IMR-90 (cell line): ENCODE results near the gene EIF4E3. TPM values are rescaled to one million over a fixed set of nuclear protein-coding genes. Genes with fewer than 3 reads are reported as not detected.

ENCODE experiments used
- ATAC-seq: fragments of 200-7000 bp; cut with Tn5 transposase; 2 replicates; pipeline ENCODE4 v1.9.1; 2020; ENCODE audit warnings: low read depth, mild to moderate bottlenecking, moderate library complexity
- BruUV-seq: library from RNA; stranded (reverse); fragments of 400-500 nt; replicated peaks from 2 replicates; lab custom pipeline; 2021; lab: Mats Ljungman, UMichigan
- CTCF ChIA-PET: fragments of 300-600 bp; formaldehyde crosslinking; extraction: SDS; loops from one replicate; lab custom pipeline; 2021; ENCODE audit warnings: antibody characterized with exemption; lab: Yijun Ruan, JAX
- POLR2A ChIA-PET: fragments of 300-600 bp; sonication (Branson Sonifier 250); formaldehyde crosslinking; loops from one replicate; lab custom pipeline; 2022; ENCODE audit warnings: antibody characterized with exemption; ENCODE audit not compliant: unreplicated experiment; lab: Charles Lee
- DNase-seq: peaks from one replicate; pipeline ENCODE4 v3.0.0; 2013
- H2AFZ ChIP-seq: replicated peaks from 2 replicates; pipeline ENCODE3; 2013; ENCODE audit warnings: low read length, mild to moderate bottlenecking; ENCODE audit not compliant: poor library complexity
- H2AK5ac ChIP-seq: 2 replicates; pipeline ENCODE4 v1.6.1; 2013; ENCODE audit warnings: low read depth, low read length, inconsistent platforms
- H2AK9ac ChIP-seq: replicated peaks from 2 replicates; pipeline ENCODE3; 2013; ENCODE audit warnings: mild to moderate bottlenecking, low read depth, low read length, moderate library complexity; ENCODE audit not compliant: poor library complexity
- H2BK120ac ChIP-seq: 2 replicates; pipeline ENCODE4 v1.6.1; 2013; ENCODE audit warnings: low read depth, low read length, inconsistent platforms
- H2BK15ac ChIP-seq: 3 replicates; pipeline ENCODE4 v1.6.1; 2013; ENCODE audit warnings: low read depth, low read length, inconsistent platforms
- H2BK20ac ChIP-seq: 2 replicates; pipeline ENCODE4 v1.6.1; 2013; ENCODE audit warnings: low read depth, mild to moderate bottlenecking, inconsistent platforms, low read length, moderate library complexity
- H2BK5ac ChIP-seq: 2 replicates; pipeline ENCODE4 v1.6.1; 2013; ENCODE audit warnings: mild to moderate bottlenecking, low read depth, low read length, inconsistent platforms; ENCODE audit not compliant: poor library complexity, severe bottlenecking
- H3K14ac ChIP-seq: replicated peaks from 2 replicates; pipeline ENCODE4 v1.6.1; 2013; ENCODE audit warnings: low read depth, low read length, inconsistent platforms
- H3K18ac ChIP-seq: 2 replicates; pipeline ENCODE4 v1.6.1; 2013; ENCODE audit warnings: low read depth, low read length, control low read depth
- H3K23ac ChIP-seq: 2 replicates; pipeline ENCODE4 v1.6.1; 2013; ENCODE audit warnings: low read depth, low read length, inconsistent platforms
- H3K27ac ChIP-seq: 2 replicates; pipeline ENCODE4 v1.5.1; 2013; ENCODE audit warnings: mild to moderate bottlenecking, control low read depth, low read length; ENCODE audit not compliant: insufficient read depth
- H3K27me3 ChIP-seq: 2 replicates; pipeline ENCODE4 v1.6.1; 2013; ENCODE audit warnings: low read length; ENCODE audit not compliant: control insufficient read depth, insufficient read depth
- H3K36me3 ChIP-seq: 2 replicates; pipeline ENCODE4 v1.6.1; 2013; ENCODE audit warnings: low read length, mixed read lengths; ENCODE audit not compliant: control insufficient read depth, insufficient read depth
- H3K4ac ChIP-seq: 2 replicates; pipeline ENCODE4 v1.6.1; 2013; ENCODE audit warnings: low read depth, low read length, inconsistent platforms
- H3K4me1 ChIP-seq: 2 replicates; pipeline ENCODE4 v1.6.1; 2013; ENCODE audit warnings: low read length, mixed read lengths; ENCODE audit not compliant: control insufficient read depth, insufficient read depth
- H3K4me2 ChIP-seq: 2 replicates; pipeline ENCODE4 v1.6.1; 2013; ENCODE audit warnings: low read depth, mild to moderate bottlenecking, control low read depth, low read length, moderate library complexity
- H3K4me3 ChIP-seq: 2 replicates; pipeline ENCODE4 v1.5.1; 2013; ENCODE audit warnings: low read depth, mild to moderate bottlenecking, control low read depth, low read length, moderate library complexity; ENCODE audit not compliant: insufficient read depth
- H3K56ac ChIP-seq: 2 replicates; pipeline ENCODE4 v1.6.1; 2013; ENCODE audit warnings: low read length, inconsistent platforms; ENCODE audit not compliant: insufficient read depth; ENCODE audit errors: extremely low read depth
- H3K79me1 ChIP-seq, 2 experiments: 2 replicates each; pipeline ENCODE4 v1.6.1; 2013; ENCODE audit warnings: low read length in 2 of 2, inconsistent platforms in 1 of 2, low read depth in 1 of 2
- H3K9ac ChIP-seq: 2 replicates; pipeline ENCODE4 v1.6.1; 2013; ENCODE audit warnings: low read depth, low read length, control low read depth
- H3K9me1 ChIP-seq: 2 replicates; pipeline ENCODE4 v1.6.1; 2013; ENCODE audit warnings: low read length, inconsistent platforms; ENCODE audit not compliant: insufficient read depth
- H3K9me3 ChIP-seq: 2 replicates; pipeline ENCODE4 v1.6.1; 2013; ENCODE audit warnings: low read length; ENCODE audit not compliant: control insufficient read depth, insufficient read depth
- H4K20me1 ChIP-seq: 2 replicates; pipeline ENCODE4 v1.6.1; 2013; ENCODE audit warnings: low read length, inconsistent platforms; ENCODE audit not compliant: insufficient read depth
- H4K5ac ChIP-seq: 2 replicates; pipeline ENCODE4 v1.6.1; 2013; ENCODE audit warnings: mild to moderate bottlenecking, low read depth, low read length, control low read depth
- H4K8ac ChIP-seq, 2 experiments: 2 replicates each; pipeline ENCODE4 v1.6.1; 2013; ENCODE audit warnings: low read depth in 2 of 2, low read length in 2 of 2, control low read depth in 1 of 2, inconsistent platforms in 1 of 2
- H4K91ac ChIP-seq: 2 replicates; pipeline ENCODE4 v1.6.1; 2013; ENCODE audit warnings: low read depth, low read length, inconsistent platforms; ENCODE audit not compliant: insufficient read depth
- BHLHE40 ChIP-seq: fragments of 150-350 bp; IDR thresholded peaks from 2 replicates; pipeline ENCODE4 v1.6.1; 2016; ENCODE audit warnings: mild to moderate bottlenecking, low read depth, low read length
- CEBPB ChIP-seq: IDR thresholded peaks from 2 replicates; pipeline ENCODE4 v1.6.1; 2012; ENCODE audit warnings: low read depth, low read length, improper control_type of control experiment
- RCOR1 ChIP-seq: IDR thresholded peaks from 2 replicates; pipeline ENCODE4 v1.6.1; 2012; ENCODE audit warnings: mild to moderate bottlenecking, low read length, improper control_type of control experiment; ENCODE audit not compliant: insufficient replicate concordance
- WGBS, 2 experiments: methylation state at CpG; one replicate each; pipeline versions ENCODE4 v1.1.5 to v1.1.7; 2013; ENCODE audit warnings: missing lambda C conversion rate in 2 of 2; ENCODE audit not compliant: insufficient read length in 1 of 2; ENCODE audit errors: extremely low coverage in 2 of 2; 5-methylcytosine and 5-hydroxymethylcytosine counted together
- dilution Hi-C: fragments of 300-500 bp; cut with HindIII; formaldehyde crosslinking; loops from one replicate; pipeline ENCODE4 v1.14.3; 2018; ENCODE audit warnings: low sequenced_read_pairs; ENCODE audit not compliant: unreplicated experiment
- in situ Hi-C: fragments of 300-500 bp; cut with MboI; formaldehyde crosslinking; loops from 3 replicates; pipeline ENCODE4 v1.14.3; 2019; ENCODE audit warnings: low sequenced_read_pairs, inconsistent platforms, mixed read lengths
- intact Hi-C: fragments of 100-400 bp; cut with micrococcal nuclease; formaldehyde crosslinking; loops from 2 replicates; pipeline ENCODE4 v1.10.0; 2022
- polyA plus RNA-seq, 3 experiments: library from polyadenylated mRNA; depleted of rRNA; stranded (reverse); fragments of >200 nt; gene quantifications; 2 replicates each; pipeline ENCODE4 v1.2.3, GENCODE V29; 2012; ENCODE audit warnings: low replicate concordance in 1 of 3
- total RNA-seq: library from RNA; depleted of rRNA; stranded (reverse); fragments of >200 nt; gene quantifications from 2 replicates; pipeline ENCODE4 v1.2.3, GENCODE V29; 2012

EIF4E3 gene
- total and polyA plus RNA-seq, 2 of the 4 experiments (the other 2 are of a cell fraction): 0.72 to 1.1 TPM

DNA sequence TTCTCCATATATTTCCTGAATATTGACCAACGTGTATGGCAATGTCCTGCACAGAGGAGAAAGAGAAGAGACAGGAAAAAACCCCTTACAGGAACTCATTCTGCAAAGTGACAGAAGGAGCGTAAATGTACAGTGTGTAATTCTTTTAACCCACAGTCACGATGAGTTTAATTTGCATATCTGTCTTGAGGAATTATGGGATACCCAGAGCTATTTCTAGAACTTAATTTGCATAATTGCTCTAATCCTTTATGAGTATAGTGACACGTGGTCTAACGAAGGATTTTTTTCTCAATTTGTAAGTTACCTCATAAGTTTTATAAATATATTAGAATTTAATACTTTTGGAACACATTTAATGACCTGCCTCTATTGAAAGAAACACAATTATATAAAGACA, 38.2 kb upstream of the EIF4E3 start:
- no peak overlapping the region for H3K27ac ChIP-seq
- H3K79me1 ChIP-seq: no peaks in the 10 kb centered on the region
- intact Hi-C loops: no loop called here
- H3K14ac ChIP-seq: no peak overlapping the region
- no peaks in the 10 kb centered on the region for H4K20me1 ChIP-seq
- H2AFZ ChIP-seq: no peak overlapping the region
- H3K23ac ChIP-seq: no peak overlapping the region
- H3K4me2 ChIP-seq: no peak overlapping the region
- dilution Hi-C loops: no loop called here
- H3K4ac ChIP-seq: no peak overlapping the region
- no TSS peak for BruUV-seq
- H2BK5ac ChIP-seq: no peak overlapping the region
- ChIA-PET CTCF (no interaction called here), POLR2A (no interaction called here)
- no peak overlapping the region for H4K5ac ChIP-seq
- H3K4me3 ChIP-seq: no peak overlapping the region
- H3K18ac ChIP-seq: no peak overlapping the region
- no peak overlapping the region for H2BK20ac ChIP-seq
- H4K8ac ChIP-seq: no peak overlapping the region
- H2AK9ac ChIP-seq: no peak overlapping the region
- no peak overlapping the region for H3K9ac ChIP-seq
- DNase-seq (no peak), ATAC-seq (no peak)
- H4K91ac ChIP-seq: no peak overlapping the region
- H2BK120ac ChIP-seq: no peak overlapping the region
- H2BK15ac ChIP-seq: no peak overlapping the region
- no peaks in the 10 kb centered on the region for H3K4me1 ChIP-seq
- no peaks in the 10 kb centered on the region for H3K36me3 ChIP-seq
- TF ChIP-seq RCOR1: no peak
- TF ChIP-seq CEBPB: no peak
- TF ChIP-seq BHLHE40: no peak
- peaks cover 13% of the 10 kb centered on the region for H3K27me3 ChIP-seq
- H3K9me3 ChIP-seq: no peaks in the 10 kb centered on the region
- WGBS, 2 experiments: no CpG with 5 or more reads among the region's 5 CpGs
- H2AK5ac ChIP-seq: no peak overlapping the region
- no peaks in the 10 kb centered on the region for H3K9me1 ChIP-seq
- in situ Hi-C loops: no loop called here
- H3K56ac ChIP-seq: no peak overlapping the region
